Measurements from ENCODE around the gene DIS3L2.

DNA sequence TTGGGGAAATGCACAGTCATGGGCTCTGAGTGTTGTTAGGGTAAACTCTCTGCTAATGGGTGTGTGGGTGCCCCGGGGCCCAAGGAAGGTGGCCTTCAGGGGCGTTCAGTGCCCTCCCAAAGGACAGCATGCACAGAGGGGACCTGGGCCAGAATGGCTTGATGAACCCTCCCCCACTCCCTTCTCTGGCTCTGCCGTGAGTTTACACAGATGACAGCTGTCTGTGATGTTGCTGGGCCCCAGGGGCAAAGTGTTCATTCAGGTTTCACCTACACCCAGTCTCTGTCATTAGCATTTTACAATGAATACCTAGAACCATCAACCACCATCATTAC, 38.5 kb upstream of the DIS3L2 start:
- TF ChIP-seq POLR2AphosphoS5 (IDR thresholded peaks at IDR 0.05; ENCODE audit: borderline replicate concordance, low read depth, low read length) (no peak), EZH2 (IDR thresholded peaks at IDR 0.05) (no peak), FOXP2 (optimal IDR thresholded peaks at IDR 0.05; ENCODE audit: control extremely low read depth, extremely low read length, insufficient read depth) (no peak)
